C1 segment of cervical spinal cord (tissue), 14 donors: ENCODE results near the gene TM9SF1.

Source experiments
- DNase-seq, 14 donors: peaks; one replicate each; lab custom pipeline; 2025; lab: John Stamatoyannopoulos, UW

Gene TM9SF1

GRCh38 chr14:24196071-24197055 lies 1.1 kb upstream of the TM9SF1 start:
- DNase-seq, result peak in 1 of 14 donors; percentile 32

DNA sequence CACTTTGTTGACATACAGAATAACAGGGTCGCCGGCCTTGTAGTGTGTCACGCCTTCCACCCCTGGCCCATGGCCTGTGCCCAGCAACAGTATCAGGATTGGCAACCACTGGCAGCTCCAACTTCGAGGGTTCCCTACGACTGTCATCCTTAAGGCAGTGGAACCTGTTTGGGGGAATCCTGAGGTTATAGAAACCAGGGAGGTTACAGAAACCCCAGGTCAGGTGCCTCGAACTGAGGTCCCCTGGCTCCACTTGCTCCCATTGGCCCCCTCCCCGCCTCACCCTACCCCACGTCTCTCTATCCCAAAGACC lies 412 bp downstream of the TM9SF1 start:
- peak in 1 of 14 donors; percentile 43 for DNase-seq

- no peak for DNase-seq
Measured at GRCh38 chr14:24194186-24194872, 912 bp downstream of the TM9SF1 start.

GRCh38 chr14:24192933-24193332 lies 2.3 kb downstream of the TM9SF1 start:
- no peak for DNase-seq

DNA sequence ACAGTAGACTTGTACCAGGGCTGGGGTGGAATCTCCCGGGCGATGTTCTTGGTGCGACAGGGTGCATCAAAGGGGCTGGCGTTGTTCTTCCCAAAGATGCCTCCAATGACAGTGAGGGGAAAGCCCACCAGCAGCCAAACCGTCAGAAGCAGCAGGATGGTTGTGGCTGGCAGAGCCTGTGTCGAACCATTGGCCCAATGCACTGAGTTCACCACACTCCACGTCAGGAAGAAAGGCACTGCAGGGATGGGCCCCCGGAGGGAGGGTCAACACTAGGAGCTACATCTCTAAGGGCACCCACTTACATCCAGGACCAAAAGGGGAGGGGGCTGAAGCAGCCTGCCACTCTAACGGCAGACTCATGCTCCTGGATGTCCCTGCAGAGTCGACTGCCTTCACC lies 4.8 kb downstream of the TM9SF1 start:
- DNase-seq, result no peak

GRCh38 chr14:24189460-24189859 lies 5.8 kb downstream of the TM9SF1 start:
- no peak for DNase-seq

- no peak for DNase-seq
Measured at GRCh38 chr14:24189059-24189375, 6.2 kb downstream of the TM9SF1 start.

DNA sequence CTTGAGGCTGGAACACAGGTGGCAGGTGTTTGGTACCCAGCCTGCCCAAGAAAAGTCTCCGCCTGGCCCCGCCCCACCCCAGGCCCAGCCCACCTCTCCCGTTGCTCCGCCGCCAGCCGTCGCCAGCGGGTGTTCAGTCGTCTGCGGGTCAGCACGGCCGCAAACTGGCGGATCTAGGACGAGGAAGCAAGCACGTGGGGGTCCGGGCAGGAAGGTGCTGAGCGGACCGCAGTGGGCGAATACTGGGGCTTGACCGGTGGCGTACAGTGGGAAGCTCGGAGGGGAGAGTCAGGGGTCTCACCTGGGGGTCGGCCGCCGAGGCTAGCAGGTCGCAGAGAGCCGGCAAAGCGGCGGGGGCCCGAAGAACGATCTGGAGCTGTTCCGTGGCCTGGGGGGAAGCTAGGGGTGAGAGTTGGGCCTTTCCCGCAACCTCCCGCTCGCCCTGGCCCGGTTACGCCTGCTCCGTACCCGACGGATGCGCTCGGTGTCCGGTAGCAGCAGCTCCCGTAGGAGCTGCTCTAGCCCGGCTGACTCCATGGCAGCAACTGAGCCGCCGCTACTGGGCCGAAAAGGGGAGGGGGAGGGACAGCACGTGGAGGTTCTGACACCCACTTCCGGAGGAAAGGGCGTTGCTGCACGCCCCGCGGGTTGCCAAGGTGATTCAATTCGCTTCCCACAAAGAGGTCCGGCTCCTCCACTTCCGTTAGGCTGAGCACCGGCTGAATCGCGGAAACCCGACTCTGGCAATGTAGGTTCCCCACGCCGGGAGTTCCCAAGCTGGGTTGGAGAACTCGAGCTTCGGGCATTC lies 6.8 kb downstream of the TM9SF1 start, which contains the start of gene IPO4:
Gene IPO4, minus strand, starts transcription at position 566 of the 808 bp plus-strand sequence. Its CDS starts 29 bp downstream, at position 537.
- peak; percentile 51 to 96 (median 88) for DNase-seq

DNA sequence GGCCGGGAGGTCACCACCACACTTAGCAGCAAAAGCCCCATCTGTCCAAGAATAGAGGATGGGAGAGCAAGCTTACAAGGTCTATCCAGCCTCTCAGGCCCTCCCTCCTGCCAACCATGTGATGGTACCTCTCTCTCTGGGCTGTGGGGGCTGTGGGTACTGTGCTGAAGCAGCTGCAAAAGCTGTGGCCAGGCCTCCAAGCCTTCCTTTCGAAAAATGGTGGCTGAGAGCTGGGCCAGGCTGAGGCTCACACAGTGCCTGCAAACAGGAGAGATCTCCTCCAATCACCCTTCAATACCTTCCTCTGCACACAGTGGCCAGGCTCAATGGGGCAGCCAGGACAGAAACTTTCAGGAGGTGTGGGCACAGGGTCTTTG lies 7.7 kb downstream of the TM9SF1 start:
- no peak for DNase-seq

- DNase-seq, result no peak
Measured at GRCh38 chr14:24186831-24187538, 8.3 kb downstream of the TM9SF1 start.

DNA sequence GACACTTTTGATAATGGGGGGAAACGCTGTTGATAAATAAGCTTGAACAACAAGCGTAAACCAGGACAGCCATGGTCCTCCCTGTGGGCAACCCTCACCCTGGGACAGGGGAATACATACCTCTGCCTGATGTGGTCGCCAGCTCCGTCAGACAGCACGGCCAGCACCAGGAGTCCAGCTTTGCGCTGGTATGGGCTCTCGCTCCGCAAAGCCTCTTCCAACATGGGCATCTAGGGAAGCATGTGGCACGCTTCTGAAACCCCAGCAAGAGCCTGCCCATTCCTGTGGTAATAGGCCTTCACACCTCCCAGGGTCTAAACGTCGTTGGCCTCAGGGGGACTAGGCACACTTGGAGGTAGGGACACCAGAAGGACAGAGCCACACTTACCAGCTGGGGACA lies 9.5 kb downstream of the TM9SF1 start:
- DNase-seq, result no peak

- no peak for DNase-seq
Measured at GRCh38 chr14:24185026-24185425, 10.2 kb downstream of the TM9SF1 start.

GRCh38 chr14:24184104-24184970 lies 10.9 kb downstream of the TM9SF1 start:
- no peak for DNase-seq

- DNase-seq, result no peak
Measured at GRCh38 chr14:24183014-24183481, 12.2 kb downstream of the TM9SF1 start.

- no peak for DNase-seq
Measured at GRCh38 chr14:24182110-24182882, 12.9 kb downstream of the TM9SF1 start.

DNA sequence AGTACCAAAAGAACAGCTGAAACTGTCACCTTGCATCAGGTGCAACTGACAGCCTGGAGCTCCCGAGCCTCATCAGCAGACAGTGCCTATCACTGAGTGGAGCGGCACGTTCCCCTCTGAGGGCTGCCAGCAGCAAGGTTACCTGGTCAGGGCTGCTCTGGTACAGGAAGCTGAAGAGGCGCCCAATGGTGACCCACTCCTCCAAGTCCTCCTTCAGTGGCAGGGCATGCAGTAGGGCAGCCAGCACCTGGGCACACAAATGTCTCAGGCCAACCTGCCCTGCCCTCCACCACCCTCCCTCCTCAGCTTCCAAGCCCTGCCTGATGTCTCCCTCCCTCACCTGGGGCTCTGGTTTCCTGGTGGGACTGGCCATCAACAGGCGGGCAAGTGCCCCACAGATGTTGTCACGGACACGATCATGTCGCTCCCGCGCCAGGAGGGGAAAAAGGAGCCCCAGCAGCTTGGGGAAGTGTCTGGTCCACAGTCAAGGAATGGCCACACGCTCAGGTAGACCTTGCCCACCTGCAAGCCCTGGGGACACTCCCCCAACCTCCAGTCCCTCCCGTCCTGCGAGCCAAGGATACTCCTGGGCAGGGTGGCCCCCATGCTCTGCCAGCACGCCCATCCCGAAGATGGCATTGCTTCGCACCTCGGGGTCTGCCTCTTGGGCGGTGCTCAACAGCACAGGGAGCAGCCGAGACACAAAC lies 13.7 kb downstream of the TM9SF1 start:
- DNase-seq, result no peak

- DNase-seq, result peak in 8 of 14 donors; percentile 14 to 78 (median 30)
Measured at GRCh38 chr14:24179961-24180796, 15.1 kb downstream of the TM9SF1 start.
